Heart left ventricle (tissue), 16 donors: ENCODE data around the gene KRT38. TPM values are rescaled to one million over a fixed set of nuclear protein-coding genes. Genes with fewer than 3 reads are reported as not detected.

Source experiments
- ATAC-seq, 4 donors: fragments of 200-7000 bp; cut with Tn5 transposase; one replicate each; pipeline ENCODE4 v1.9.1; 2020 to 2022; ENCODE audit warnings: moderate library complexity in 4 of 4, mild to moderate bottlenecking in 3 of 4, moderate number of reproducible peaks in 1 of 4
- DNase-seq, 5 donors: peaks; one replicate each; pipeline ENCODE4 v3.0.0-alpha.2; 2020
- H3K27ac ChIP-seq, 12 donors: fragments of 200-600 bp; sonication (generic) in 4 of 12; one replicate each; pipeline versions ENCODE4 v1.5.0 to v1.8.0; 2016 to 2022; ENCODE audit warnings: mild to moderate bottlenecking in 2 of 12
- H3K27me3 ChIP-seq, 9 donors: fragments of 200-600 bp; sonication (generic) in 2 of 9; one replicate each; pipeline versions ENCODE4 v1.5.1 to v1.8.0; 2016 to 2022; ENCODE audit warnings: mild to moderate bottlenecking in 3 of 9
- H3K36me3 ChIP-seq, 9 donors: fragments of 200-600 bp; sonication (generic) in 2 of 9; one replicate each; pipeline versions ENCODE4 v1.5.0 to v1.8.0; 2018 to 2022; ENCODE audit warnings: mild to moderate bottlenecking in 2 of 9
- H3K4me1 ChIP-seq, 12 donors: fragments of 200-600 bp; sonication (generic) in 4 of 12; one replicate each; pipeline versions ENCODE4 v1.5.0 to v1.8.0; 2016 to 2022; ENCODE audit warnings: mild to moderate bottlenecking in 3 of 12
- H3K4me3 ChIP-seq, 12 donors: fragments of 200-600 bp; sonication (generic) in 4 of 12; one replicate each; pipeline versions ENCODE4 v1.5.0 to v1.8.0; 2017 to 2022; ENCODE audit warnings: mild to moderate bottlenecking in 9 of 12, moderate library complexity in 4 of 12
- H3K9me3 ChIP-seq, 12 donors: fragments of 200-600 bp; sonication (generic) in 4 of 12; one replicate each; pipeline versions ENCODE4 v1.5.0 to v1.8.0; 2016 to 2022; ENCODE audit warnings: mild to moderate bottlenecking in 1 of 12
- CTCF ChIP-seq, 12 donors: fragments of 200-600 bp; sonication (generic) in 4 of 12; IDR thresholded peaks; one replicate each; pipeline versions ENCODE4 v1.5.0 to v1.8.0; 2018 to 2022; ENCODE audit warnings: antibody characterized with exemption in 12 of 12, mild to moderate bottlenecking in 5 of 12
- POLR2A ChIP-seq, 2 donors: fragments of 450-650 bp; IDR thresholded peaks; one replicate each; pipeline ENCODE4 v1.6.1; 2017; ENCODE audit warnings: antibody characterized with exemption in 2 of 2, mild to moderate bottlenecking in 2 of 2, moderate library complexity in 2 of 2
- WGBS, 4 donors: extraction: QIAGEN DNeasy Blood & Tissue Kit in 2 of 4; methylation state at CpG; one replicate each; pipeline versions ENCODE4 v1.1.5 to v1.1.7; 2013 to 2018; 5-methylcytosine and 5-hydroxymethylcytosine counted together
- intact Hi-C, 10 donors: fragments of 100-400 bp; cut with DNase I; formaldehyde crosslinking; loops; one replicate each; pipeline versions ENCODE4 v1.11.1 to v1.14.2; 2022
- polyA plus RNA-seq, 2 donors: library from polyadenylated mRNA; stranded (reverse); fragments of 200-250 nt; gene quantifications; one replicate each; pipeline ENCODE4 v1.2.3, GENCODE V29; 2013
- total RNA-seq, 9 donors: library from RNA; depleted of rRNA in 2 of 9; stranded (reverse); fragments of >200 nt in 2 of 9; fragmentation: NEBNext Ultra II Directional in 3 of 9; extraction: Animal tissue kit (Norgen Biotek cat#: 25700) in 3 of 9; gene quantifications; one replicate each; pipeline versions ENCODE4 v1.1.0 to v1.2.4, GENCODE V29; 2016 to 2023
- donor health status: ischemic (EF 13 %, LVEDD 7.1; RV severe dilation, severe dysfunction).
- donor health status: healthy with polysubstance abuse.
- donor health status: DM: no; HTN: yes; CAD: no.
- donor health status: DM: no; HTN: no; CAD: no.
- donor health status: ischemic (EF 25% LVEDD 6.9; RV normal size, moderate dysfunction).
- donor health status: ischemic (EF 25% LVEDD 5.7; RV mildly dilated, moderate dysfunction).
- donor health status: healthy.
- donor health status: DM: yes; HTN: yes; CAD: no.
- donor health status: ischemic (EF 35%, LVEDD 5.7; RV mildly dilated, moderate dysfunction).
- donor health status: nonischemic (EF 11% LVEDD 7.7; RV severe dilation, severe dysfunction).
- donor health status: DM: yes; HTN: yes; CAD: no.
- donor health status: PGD.
- donor health status: ischemic (EF 29% LVEDD 5.4; RV normal size, mild dysfunction).
- donor health status: nonischemic (EF 23%, LVEDD 6.1; RV moderate dilation, normal function).

Gene KRT38
- total and polyA plus RNA-seq, 11 donors, result not detected

GRCh38 chr17:41475421-41475820, 34.6 kb upstream of the KRT38 start:
- intact Hi-C loops, result no loop called here
- Histone ChIP-seq H3K9me3 (peaks cover 0 to 18% (median 3%) of the 10 kb centered on the region in 12 donors), H3K36me3 (no peaks in the 10 kb centered on the region), H3K27ac (peak overlapping the region in 1 of 12 donors; percentile 24), H3K4me1 (peaks cover 0 to 8% (median 0%) of the 10 kb centered on the region in 12 donors), H3K27me3 (no peaks in the 10 kb centered on the region), H3K4me3 (no peak overlapping the region)
- peak in 1 of 4 donors; percentile 13 for ATAC-seq
- TF ChIP-seq POLR2A (IDR thresholded peaks at IDR 0.05) (no peak), CTCF (IDR thresholded peaks at IDR 0.05) (no peak)
- WGBS, 4 donors, result 89 to 97% (median 95%) methylated on average over 4 of the region's 4 CpGs
- DNase-seq, result no peak

GRCh38 chr17:41474863-41475262, 34.1 kb upstream of the KRT38 start:
- TF ChIP-seq POLR2A (IDR thresholded peaks at IDR 0.05), result no peak
- TF ChIP-seq CTCF (IDR thresholded peaks at IDR 0.05), result no peak
- Histone ChIP-seq H3K27ac (peak overlapping the region in 2 of 12 donors; percentile 5 to 24), H3K36me3 (no peaks in the 10 kb centered on the region), H3K9me3 (peaks cover 0 to 18% (median 3%) of the 10 kb centered on the region in 12 donors), H3K4me3 (no peak overlapping the region), H3K27me3 (no peaks in the 10 kb centered on the region), H3K4me1 (peaks cover 0 to 8% (median 0%) of the 10 kb centered on the region in 12 donors)
- DNase-seq, result peak in 3 of 5 donors; percentile 32 to 57 (median 46)
- intact Hi-C loops, result no loop called here
- ATAC-seq, result peak; percentile 42 to 93 (median 84)
- 39 to 48% (median 45%) methylated on average over 8 of the region's 8 CpGs for WGBS, 4 donors

- intact Hi-C loops, result loop anchor here in 1 of 10 donors (10.0 kb wide), 1 partner anchor 164 kb away; the partner anchor contains the start of genes KRTAP16-1 and KRTAP29-1
- Histone ChIP-seq H3K9me3 (peaks cover 0 to 31% (median 6%) of the 10 kb centered on the region in 12 donors), H3K36me3 (no peaks in the 10 kb centered on the region), H3K4me1 (peaks cover 0 to 11% (median 3%) of the 10 kb centered on the region in 12 donors), H3K27ac (no peak overlapping the region), H3K4me3 (no peak overlapping the region), H3K27me3 (peaks cover 0 to 8% (median 0%) of the 10 kb centered on the region in 9 donors)
- ATAC-seq (no peak), DNase-seq (no peak)
- TF ChIP-seq CTCF (IDR thresholded peaks at IDR 0.05) (no peak), POLR2A (IDR thresholded peaks at IDR 0.05) (no peak)
These were observed 27.6 kb upstream of the KRT38 start for GRCh38 chr17:41468346-41468745.

GRCh38 chr17:41467561-41467960, 26.8 kb upstream of the KRT38 start:
- peaks cover 0 to 31% (median 6%) of the 10 kb centered on the region in 12 donors for H3K9me3 ChIP-seq
- ATAC-seq (no peak), DNase-seq (no peak)
- H3K4me3 ChIP-seq, result no peak overlapping the region
- H3K27ac ChIP-seq, result no peak overlapping the region
- intact Hi-C loops, result loop anchor here in 1 of 10 donors (10.0 kb wide), 1 partner anchor 163 kb away; the partner anchor contains the start of genes KRTAP16-1 and KRTAP29-1
- WGBS, 4 donors, result 42 to 66% (median 56%) methylated on average over 4 of the region's 4 CpGs
- H3K36me3 ChIP-seq, result no peaks in the 10 kb centered on the region
- TF ChIP-seq CTCF (IDR thresholded peaks at IDR 0.05) (no peak), POLR2A (IDR thresholded peaks at IDR 0.05) (no peak)
- peaks cover 0 to 8% (median 0%) of the 10 kb centered on the region in 9 donors for H3K27me3 ChIP-seq
- H3K4me1 ChIP-seq, result peaks cover 0 to 11% (median 3%) of the 10 kb centered on the region in 12 donors
